Mammary epithelial cell (primary cell): Measurements from ENCODE around the gene KCP.

Experiments
- EZH2 ChIP-seq: IDR thresholded peaks from 2 replicates; pipeline ENCODE4 v1.6.1; 2012; ENCODE audit warnings: low read length, inconsistent platforms, borderline replicate concordance
- TF ChIP-seq, protein P1 (sequence below), 2 donors: IDR thresholded peaks in 1 of 2; conservative IDR thresholded peaks in 1 of 2; 2 replicates each; pipeline ENCODE4 v1.5.1; 2011 to 2012; ENCODE audit warnings: inconsistent platforms in 2 of 2, low read length in 2 of 2, mild to moderate bottlenecking in 2 of 2, control low read depth in 1 of 2, low read depth in 1 of 2; ENCODE audit not compliant: insufficient read depth in 1 of 2; ENCODE audit errors: extremely low read depth in 1 of 2

- TF ChIP-seq, protein P1, sequence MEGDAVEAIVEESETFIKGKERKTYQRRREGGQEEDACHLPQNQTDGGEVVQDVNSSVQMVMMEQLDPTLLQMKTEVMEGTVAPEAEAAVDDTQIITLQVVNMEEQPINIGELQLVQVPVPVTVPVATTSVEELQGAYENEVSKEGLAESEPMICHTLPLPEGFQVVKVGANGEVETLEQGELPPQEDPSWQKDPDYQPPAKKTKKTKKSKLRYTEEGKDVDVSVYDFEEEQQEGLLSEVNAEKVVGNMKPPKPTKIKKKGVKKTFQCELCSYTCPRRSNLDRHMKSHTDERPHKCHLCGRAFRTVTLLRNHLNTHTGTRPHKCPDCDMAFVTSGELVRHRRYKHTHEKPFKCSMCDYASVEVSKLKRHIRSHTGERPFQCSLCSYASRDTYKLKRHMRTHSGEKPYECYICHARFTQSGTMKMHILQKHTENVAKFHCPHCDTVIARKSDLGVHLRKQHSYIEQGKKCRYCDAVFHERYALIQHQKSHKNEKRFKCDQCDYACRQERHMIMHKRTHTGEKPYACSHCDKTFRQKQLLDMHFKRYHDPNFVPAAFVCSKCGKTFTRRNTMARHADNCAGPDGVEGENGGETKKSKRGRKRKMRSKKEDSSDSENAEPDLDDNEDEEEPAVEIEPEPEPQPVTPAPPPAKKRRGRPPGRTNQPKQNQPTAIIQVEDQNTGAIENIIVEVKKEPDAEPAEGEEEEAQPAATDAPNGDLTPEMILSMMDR (conservative IDR thresholded peaks at IDR 0.05 in 1 of 2, IDR thresholded peaks at IDR 0.05 in 1 of 2; ENCODE audit: extremely low read depth in 1 of 2, insufficient read depth in 1 of 2, low read depth in 1 of 2, low read length in 2 of 2), result no peak
- TF ChIP-seq EZH2, result no peak
Measured at GRCh38 chr7:128836729-128837348, 73.7 kb downstream of the KCP start.
